Smooth muscle cell (in vitro differentiated cells): ENCODE data around the gene CDK17. TPM values are rescaled to one million over a fixed set of nuclear protein-coding genes. Genes with fewer than 3 reads are reported as not detected.
"Not testable (repeated sequence)": the region's sequence is repeated elsewhere in the genome, so short reads cannot be mapped to it uniquely, and the experiment has no call there.

Experiments used
- DNase-seq: peaks from one replicate; lab custom pipeline; 2025; ENCODE audit not compliant: unreplicated experiment; lab: John Stamatoyannopoulos, UW
- H2AFZ ChIP-seq: fragments of 200-600 bp; sonication (generic); 2 replicates; pipeline ENCODE4 v1.6.0; 2016; ENCODE audit warnings: antibody characterized with exemption, low read depth, mild to moderate bottlenecking
- H3F3A ChIP-seq: fragments of 200-600 bp; sonication (generic); 2 replicates; pipeline ENCODE4 v1.6.0; 2017; ENCODE audit warnings: antibody characterized with exemption, low read depth
- H3K27ac ChIP-seq: fragments of 200-600 bp; sonication (generic); 2 replicates; pipeline ENCODE4 v1.5.1; 2016; ENCODE audit warnings: low read depth, mild to moderate bottlenecking
- H3K27me3 ChIP-seq: fragments of 200-600 bp; sonication (generic); 2 replicates; pipeline ENCODE4 v1.6.1; 2016; ENCODE audit warnings: low read depth, mild to moderate bottlenecking
- H3K36me3 ChIP-seq: fragments of 200-600 bp; sonication (generic); 2 replicates; pipeline ENCODE4 v1.5.1; 2016; ENCODE audit warnings: low read depth
- H3K4me1 ChIP-seq: fragments of 200-600 bp; sonication (generic); 2 replicates; pipeline ENCODE4 v1.5.1; 2016; ENCODE audit warnings: low read depth
- H3K4me2 ChIP-seq: fragments of 200-600 bp; sonication (generic); 2 replicates; pipeline ENCODE4 v1.6.0; 2016; ENCODE audit warnings: mild to moderate bottlenecking
- H3K4me3 ChIP-seq: fragments of 200-600 bp; sonication (generic); 2 replicates; pipeline ENCODE4 v1.5.1; 2016; ENCODE audit warnings: mild to moderate bottlenecking
- H3K79me2 ChIP-seq: fragments of 200-600 bp; sonication (generic); 2 replicates; pipeline ENCODE4 v1.6.0; 2016; ENCODE audit warnings: low read depth, mild to moderate bottlenecking
- H3K9ac ChIP-seq: fragments of 200-600 bp; sonication (generic); 2 replicates; pipeline ENCODE4 v1.6.0; 2016; ENCODE audit warnings: low read depth
- H3K9me3 ChIP-seq: fragments of 200-600 bp; sonication (generic); replicated peaks from 2 replicates; pipeline ENCODE4 v1.5.1; 2016; ENCODE audit warnings: low read depth
- H4K20me1 ChIP-seq: fragments of 200-600 bp; sonication (generic); 2 replicates; pipeline ENCODE4 v1.6.0; 2016; ENCODE audit warnings: low read depth
- WGBS: methylation state at CpG from one replicate; pipeline ENCODE4 v1.1.7; 2016; ENCODE audit warnings: low lambda C conversion rate; 5-methylcytosine and 5-hydroxymethylcytosine counted together
- polyA plus RNA-seq: library from polyadenylated mRNA; unstranded; fragments of >200 nt; fragmentation: Nextera tagmentation; extraction: Ambion mirVana; gene quantifications from 2 replicates; pipeline ENCODE4 v1.2.1, GENCODE V29; 2016
- total RNA-seq: library from RNA; depleted of rRNA; stranded (reverse); fragments of >200 nt; gene quantifications from 2 replicates; pipeline ENCODE4 v1.2.3, GENCODE V29; 2014
- TF ChIP-seq, protein P1 (sequence below): fragments of 200-600 bp; sonication (generic); IDR thresholded peaks from 2 replicates; pipeline ENCODE4 v1.5.1; 2017; ENCODE audit warnings: borderline replicate concordance, mild to moderate bottlenecking, antibody characterized with exemption; ENCODE audit not compliant: insufficient read depth, poor library complexity, severe bottlenecking

CDK17 gene
- total and polyA plus RNA-seq, 2 experiments from 2014 or later = 16.0 to 49.8 TPM

DNA sequence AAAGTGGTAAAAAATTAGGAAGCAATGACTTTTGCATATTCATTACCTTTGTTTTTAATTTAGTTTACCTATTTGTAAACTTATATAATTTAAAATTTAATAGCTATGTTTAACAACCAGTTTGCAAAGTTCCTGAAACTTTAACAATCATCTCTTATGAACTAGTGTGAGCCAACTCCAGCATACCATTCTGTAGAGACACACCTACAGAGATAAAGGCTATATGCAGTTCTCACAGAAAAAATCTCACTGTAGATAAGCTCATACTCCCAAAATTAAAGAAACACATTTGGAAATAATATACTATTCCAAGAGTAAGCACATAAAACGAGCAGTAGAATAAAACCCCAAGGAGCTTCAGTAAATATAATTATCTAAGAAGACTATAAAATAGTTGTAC is 77.5 kb downstream of the CDK17 start:
- no peak for DNase-seq
- H3K27ac ChIP-seq = no peak overlapping the region
- no peaks in the 10 kb centered on the region for H3F3A ChIP-seq
- no peak overlapping the region for H3K4me3 ChIP-seq
- no peak overlapping the region for H2AFZ ChIP-seq
- peaks cover 25% of the 10 kb centered on the region for H4K20me1 ChIP-seq
- peaks cover 7% of the 10 kb centered on the region for H3K36me3 ChIP-seq
- peaks cover 11% of the 10 kb centered on the region for H3K79me2 ChIP-seq
- TF ChIP-seq, protein P1, sequence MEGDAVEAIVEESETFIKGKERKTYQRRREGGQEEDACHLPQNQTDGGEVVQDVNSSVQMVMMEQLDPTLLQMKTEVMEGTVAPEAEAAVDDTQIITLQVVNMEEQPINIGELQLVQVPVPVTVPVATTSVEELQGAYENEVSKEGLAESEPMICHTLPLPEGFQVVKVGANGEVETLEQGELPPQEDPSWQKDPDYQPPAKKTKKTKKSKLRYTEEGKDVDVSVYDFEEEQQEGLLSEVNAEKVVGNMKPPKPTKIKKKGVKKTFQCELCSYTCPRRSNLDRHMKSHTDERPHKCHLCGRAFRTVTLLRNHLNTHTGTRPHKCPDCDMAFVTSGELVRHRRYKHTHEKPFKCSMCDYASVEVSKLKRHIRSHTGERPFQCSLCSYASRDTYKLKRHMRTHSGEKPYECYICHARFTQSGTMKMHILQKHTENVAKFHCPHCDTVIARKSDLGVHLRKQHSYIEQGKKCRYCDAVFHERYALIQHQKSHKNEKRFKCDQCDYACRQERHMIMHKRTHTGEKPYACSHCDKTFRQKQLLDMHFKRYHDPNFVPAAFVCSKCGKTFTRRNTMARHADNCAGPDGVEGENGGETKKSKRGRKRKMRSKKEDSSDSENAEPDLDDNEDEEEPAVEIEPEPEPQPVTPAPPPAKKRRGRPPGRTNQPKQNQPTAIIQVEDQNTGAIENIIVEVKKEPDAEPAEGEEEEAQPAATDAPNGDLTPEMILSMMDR = no peak
- no peaks in the 10 kb centered on the region for H3K4me1 ChIP-seq
- no peak overlapping the region for H3K4me2 ChIP-seq
- H3K27me3 ChIP-seq = no peaks in the 10 kb centered on the region
- H3K9ac ChIP-seq = no peak overlapping the region
- WGBS = 100% methylated on average over 1 of the region's 1 CpG
- H3K9me3 ChIP-seq = no peaks in the 10 kb centered on the region

DNA sequence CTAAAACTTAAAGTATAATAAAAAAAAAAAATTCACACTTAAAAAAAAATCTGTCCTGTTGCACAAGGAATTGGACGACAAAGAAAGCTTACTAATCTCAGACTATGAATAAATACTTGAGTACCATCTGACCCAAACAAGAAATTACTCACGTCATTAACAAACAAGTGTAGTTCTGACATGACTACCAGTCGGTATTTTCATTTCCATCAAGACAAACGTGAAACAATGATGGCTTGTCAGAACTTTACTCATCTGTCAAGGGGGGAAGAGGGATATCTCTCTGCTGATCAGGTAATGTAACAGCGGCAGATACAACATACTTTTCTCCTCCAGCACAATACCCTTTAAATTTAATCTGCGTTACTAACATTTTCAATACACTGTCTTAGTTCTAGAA is 78.3 kb downstream of the CDK17 start:
- peaks cover 11% of the 10 kb centered on the region for H3K79me2 ChIP-seq
- H4K20me1 ChIP-seq = peaks cover 21% of the 10 kb centered on the region
- H2AFZ ChIP-seq = no peak overlapping the region
- no peaks in the 10 kb centered on the region for H3K4me1 ChIP-seq
- H3K9me3 ChIP-seq = no peaks in the 10 kb centered on the region
- 94% methylated on average over 6 of the region's 6 CpGs for WGBS
- no peak for DNase-seq
- TF ChIP-seq, protein P1 = no peak
- no peak overlapping the region for H3K27ac ChIP-seq
- no peak overlapping the region for H3K9ac ChIP-seq
- H3K4me3 ChIP-seq = no peak overlapping the region
- peaks cover 7% of the 10 kb centered on the region for H3K36me3 ChIP-seq
- no peaks in the 10 kb centered on the region for H3F3A ChIP-seq
- H3K4me2 ChIP-seq = no peak overlapping the region
- no peaks in the 10 kb centered on the region for H3K27me3 ChIP-seq

DNA sequence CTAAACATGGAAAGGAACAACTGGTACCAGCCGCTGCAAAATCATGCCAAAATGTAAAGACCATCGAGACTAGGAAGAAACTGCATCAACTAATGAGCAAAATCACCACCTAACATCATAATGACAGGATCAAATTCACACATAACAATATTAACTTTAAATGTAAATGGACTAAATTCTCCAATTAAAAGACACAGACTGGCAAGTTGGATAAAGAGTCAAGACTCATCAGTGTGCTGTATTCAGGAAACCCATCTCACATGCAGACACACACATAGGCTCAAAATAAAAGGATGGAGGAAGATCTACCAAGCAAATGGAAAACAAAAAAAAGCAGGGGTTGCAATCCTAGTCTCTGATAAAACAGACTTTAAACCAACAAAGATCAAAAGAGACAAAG is 82.4 kb downstream of the CDK17 start:
- H2AFZ ChIP-seq, H3K9me3 ChIP-seq, H3K4me2 ChIP-seq, DNase-seq, H3K27ac ChIP-seq, H3K4me1 ChIP-seq, H3K4me3 ChIP-seq, H4K20me1 ChIP-seq, H3K36me3 ChIP-seq, H3K9ac ChIP-seq, H3K27me3 ChIP-seq, H3F3A ChIP-seq: not testable (repeated sequence)
- 91% methylated on average over 2 of the region's 2 CpGs for WGBS
- peaks cover 19% of the 10 kb centered on the region for H3K79me2 ChIP-seq

DNA sequence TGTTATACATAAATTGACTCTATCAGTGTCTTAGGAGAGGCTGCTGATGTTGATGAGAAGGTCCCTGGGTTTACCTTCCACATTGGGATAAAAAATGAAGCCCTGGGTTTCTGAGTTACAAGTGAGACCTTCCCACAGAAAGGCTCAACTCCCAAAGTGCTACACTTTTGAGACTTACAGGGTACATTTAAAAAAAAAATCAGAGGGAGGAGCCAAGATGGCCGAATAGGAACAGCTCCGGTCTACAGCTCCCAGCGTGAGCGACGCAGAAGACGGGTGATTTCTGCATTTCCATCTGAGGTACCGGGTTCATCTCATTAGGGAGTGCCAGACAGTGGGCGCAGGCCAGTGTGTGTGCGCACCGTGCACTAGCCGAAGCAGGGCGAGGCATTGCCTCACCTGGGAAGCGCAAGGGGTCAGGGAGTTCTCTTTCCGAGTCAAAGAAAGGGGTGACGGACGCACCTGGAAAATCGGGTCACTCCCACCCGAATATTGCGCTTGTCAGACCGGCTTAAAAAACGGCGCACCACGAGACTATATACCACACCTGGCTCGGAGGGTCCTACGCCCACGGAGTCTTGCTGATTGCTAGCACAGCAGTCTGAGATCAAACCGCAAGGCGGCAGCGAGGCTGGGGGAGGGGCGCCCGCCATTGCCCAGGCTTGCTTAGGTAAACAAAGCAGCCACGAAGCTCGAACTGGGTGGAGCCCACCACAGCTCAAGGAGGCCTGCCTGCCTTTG is 84.3 kb downstream of the CDK17 start:
- 7% methylated on average over 26 of the region's 33 CpGs for WGBS
- not testable (repeated sequence) for H4K20me1 ChIP-seq, H3F3A ChIP-seq, DNase-seq, H3K27me3 ChIP-seq, H3K9me3 ChIP-seq, H3K4me1 ChIP-seq, H3K36me3 ChIP-seq
- Histone ChIP-seq H3K4me2 (peak overlapping the region; percentile 83), H3K79me2 (peaks cover 32% of the 10 kb centered on the region), H2AFZ (peak overlapping the region; percentile 73), H3K9ac (peak overlapping the region; percentile 55), H3K4me3 (peak overlapping the region; percentile 60), H3K27ac (peak overlapping the region; percentile 67)
